GM23338 (cell line): ENCODE measurements around the gene IRF5. TPM values are rescaled to one million over a fixed set of nuclear protein-coding genes. Genes with fewer than 3 reads are reported as not detected.

Source experiments
- ATAC-seq: fragments of 200-7000 bp; cut with Tn5 transposase; 3 replicates; pipeline ENCODE4 v1.9.1; 2020
- DNase-seq: peaks from one replicate; pipeline ENCODE4 v3.0.0-alpha.2; 2015; ENCODE audit warnings: low spot score
- H2AFZ ChIP-seq: fragments of 200-600 bp; sonication (generic); 2 replicates; pipeline ENCODE4 v1.8.0; 2016; ENCODE audit warnings: antibody characterized with exemption, mild to moderate bottlenecking, moderate library complexity
- H3F3A ChIP-seq: fragments of 200-600 bp; sonication (generic); replicated peaks from 2 replicates; pipeline ENCODE4 v1.8.0; 2017; ENCODE audit warnings: antibody characterized with exemption, mixed run types, low read depth
- H3K27ac ChIP-seq: fragments of 200-600 bp; sonication (generic); 2 replicates; pipeline ENCODE4 v1.6.1; 2016; ENCODE audit warnings: low read depth
- H3K27me3 ChIP-seq: fragments of 200-600 bp; sonication (generic); 2 replicates; pipeline ENCODE4 v1.8.0; 2016; ENCODE audit warnings: mild to moderate bottlenecking, mixed run types, moderate library complexity; ENCODE audit not compliant: insufficient read depth
- H3K36me3 ChIP-seq: fragments of 200-600 bp; sonication (generic); 2 replicates; pipeline ENCODE4 v1.8.0; 2016; ENCODE audit warnings: mild to moderate bottlenecking; ENCODE audit not compliant: insufficient read depth
- H3K4me1 ChIP-seq: fragments of 200-600 bp; sonication (generic); 2 replicates; pipeline ENCODE4 v1.8.0; 2016; ENCODE audit warnings: mild to moderate bottlenecking, moderate library complexity; ENCODE audit not compliant: insufficient read depth
- H3K4me2 ChIP-seq: fragments of 200-600 bp; sonication (generic); 2 replicates; pipeline ENCODE4 v1.7.1; 2017; ENCODE audit warnings: mixed run types
- H3K4me3 ChIP-seq: fragments of 200-600 bp; sonication (generic); 2 replicates; pipeline ENCODE4 v1.6.1; 2016; ENCODE audit warnings: mixed run types
- H3K79me2 ChIP-seq: fragments of 200-600 bp; sonication (generic); replicated peaks from 2 replicates; pipeline ENCODE4 v1.8.0; 2017; ENCODE audit warnings: mild to moderate bottlenecking; ENCODE audit not compliant: insufficient read depth
- H3K9me2 ChIP-seq: fragments of 200-600 bp; sonication (generic); 2 replicates; pipeline ENCODE4 v1.8.0; 2017; ENCODE audit not compliant: insufficient read depth
- H4K20me1 ChIP-seq: fragments of 200-600 bp; sonication (generic); replicated peaks from 2 replicates; pipeline ENCODE4 v1.8.0; 2017; ENCODE audit warnings: mild to moderate bottlenecking; ENCODE audit not compliant: insufficient read depth
- H3K27ac Mint-ChIP-seq: 2 replicates; pipeline ENCODE4 v1.8.0; 2020; ENCODE audit warnings: inconsistent platforms, mild to moderate bottlenecking, moderate library complexity, mixed read lengths
- H3K27me3 Mint-ChIP-seq: 3 replicates; pipeline ENCODE4 v1.8.0; 2022; ENCODE audit warnings: low read depth, mild to moderate bottlenecking, moderate library complexity, mixed read lengths, inconsistent platforms; ENCODE audit not compliant: insufficient read depth, poor library complexity
- H3K36me3 Mint-ChIP-seq: 3 replicates; pipeline ENCODE4 v1.8.0; 2021; ENCODE audit warnings: low read depth, mild to moderate bottlenecking, inconsistent platforms, moderate library complexity, mixed read lengths
- H3K4me1 Mint-ChIP-seq: 3 replicates; pipeline ENCODE4 v1.8.0; 2020; ENCODE audit warnings: mild to moderate bottlenecking, inconsistent platforms, mixed read lengths
- H3K4me3 Mint-ChIP-seq: 3 replicates; pipeline ENCODE4 v1.8.0; 2021; ENCODE audit warnings: moderate library complexity, mild to moderate bottlenecking, inconsistent platforms, mixed read lengths
- H3K9me3 Mint-ChIP-seq: 3 replicates; pipeline ENCODE4 v1.8.0; 2020; ENCODE audit warnings: moderate library complexity, mild to moderate bottlenecking, inconsistent platforms, mixed read lengths
- CREB1 ChIP-seq: fragments of 250-450 bp; sonication (Bioruptor Pico); IDR thresholded peaks from 2 replicates; pipeline ENCODE4 v1.5.0; 2020; ENCODE audit warnings: low read depth, mild to moderate bottlenecking, moderate library complexity
- EZH2 ChIP-seq: fragments of 200-600 bp; sonication (generic); IDR thresholded peaks from one replicate; pipeline ENCODE4 v1.8.0; 2017; ENCODE audit warnings: antibody characterized with exemption, mild to moderate bottlenecking, low read depth; ENCODE audit not compliant: unreplicated experiment
- EZH2phosphoT487 ChIP-seq: fragments of 200-600 bp; sonication (generic); IDR thresholded peaks from one replicate; pipeline ENCODE4 v1.8.1; 2018; ENCODE audit warnings: antibody characterized with exemption; ENCODE audit not compliant: unreplicated experiment
- JUNB ChIP-seq: IDR thresholded peaks from one replicate; pipeline ENCODE4 v1.6.1; 2016; ENCODE audit warnings: antibody characterized with exemption; ENCODE audit not compliant: unreplicated experiment
- NANOG ChIP-seq: IDR thresholded peaks from 2 replicates; pipeline ENCODE4 v1.6.1; 2016; ENCODE audit warnings: antibody characterized with exemption, borderline replicate concordance
- ZNF114 ChIP-seq: fragments of 250-450 bp; sonication (Bioruptor Pico); IDR thresholded peaks from 2 replicates; pipeline ENCODE4 v1.5.0; 2020; ENCODE audit warnings: mild to moderate bottlenecking, moderate library complexity
- ZNF331 ChIP-seq: fragments of 250-450 bp; sonication (Bioruptor Pico); IDR thresholded peaks from 2 replicates; pipeline ENCODE4 v1.5.0; 2020; ENCODE audit warnings: low read depth, mild to moderate bottlenecking, moderate library complexity
- ZNF462 ChIP-seq: fragments of 250-450 bp; sonication (Bioruptor Pico); IDR thresholded peaks from 2 replicates; pipeline ENCODE4 v1.5.0; 2020; ENCODE audit warnings: mild to moderate bottlenecking, moderate library complexity
- polyA plus RNA-seq: library from polyadenylated mRNA; unstranded; fragments of >200 nt; fragmentation: Nextera tagmentation; extraction: Ambion mirVana; gene quantifications from 2 replicates; pipeline ENCODE4 v1.2.1, GENCODE V29; 2016
- total RNA-seq: library from RNA; depleted of rRNA; stranded (reverse); fragments of >200 nt; shearing (Covaris generic); gene quantifications from 2 replicates; pipeline ENCODE4 v1.2.3, GENCODE V29; 2014
- TF ChIP-seq, protein P1 (sequence below): IDR thresholded peaks from 2 replicates; pipeline ENCODE4 v1.6.1; 2016; ENCODE audit warnings: antibody characterized with exemption
- TF ChIP-seq, protein P2 (sequence below), 2 experiments: fragments of 200-600 bp in 1 of 2; sonication (generic) in 1 of 2; conservative IDR thresholded peaks; 2 replicates each; pipeline versions ENCODE4 v1.5.1 to v1.6.1; 2016 to 2017; ENCODE audit warnings: antibody characterized with exemption in 2 of 2, low read depth in 2 of 2, mild to moderate bottlenecking in 2 of 2, moderate library complexity in 1 of 2

The IRF5 gene
- total and polyA plus RNA-seq, 2 experiments from 2014 or later: 0.37 to 3.7 TPM

GRCh38 chr7:128944487-128945236 is 6.9 kb downstream of the IRF5 start (continued):
- TF ChIP-seq ZNF462 (CRISPR knock-in tag) (no peak), ZNF331 (CRISPR knock-in tag) (no peak), JUNB (no peak)

- Histone ChIP-seq H2AFZ (no peak overlapping the region), H4K20me1 (no peaks in the 10 kb centered on the region), H3K4me3 (no peak overlapping the region), H3K4me2 (no peak overlapping the region), H3F3A (no peaks in the 10 kb centered on the region), H3K9me2 (no peaks in the 10 kb centered on the region), H3K27me3 (0 out of 2 replicates have a peak, but pooled peaks cover 3% of the 10 kb centered on the region), H3K27ac (no peak overlapping the region), H3K36me3 (no peaks in the 10 kb centered on the region), H3K79me2 (no peaks in the 10 kb centered on the region), H3K4me1 (no peaks in the 10 kb centered on the region)
- H3K27me3 Mint-ChIP-seq: peaks cover 27% of the 10 kb centered on the region
- DNase-seq (no peak), ATAC-seq (no peak)
- no peaks in the 10 kb centered on the region for H3K9me3 Mint-ChIP-seq
- H3K27ac Mint-ChIP-seq: no peak overlapping the region
- TF ChIP-seq, protein P1, sequence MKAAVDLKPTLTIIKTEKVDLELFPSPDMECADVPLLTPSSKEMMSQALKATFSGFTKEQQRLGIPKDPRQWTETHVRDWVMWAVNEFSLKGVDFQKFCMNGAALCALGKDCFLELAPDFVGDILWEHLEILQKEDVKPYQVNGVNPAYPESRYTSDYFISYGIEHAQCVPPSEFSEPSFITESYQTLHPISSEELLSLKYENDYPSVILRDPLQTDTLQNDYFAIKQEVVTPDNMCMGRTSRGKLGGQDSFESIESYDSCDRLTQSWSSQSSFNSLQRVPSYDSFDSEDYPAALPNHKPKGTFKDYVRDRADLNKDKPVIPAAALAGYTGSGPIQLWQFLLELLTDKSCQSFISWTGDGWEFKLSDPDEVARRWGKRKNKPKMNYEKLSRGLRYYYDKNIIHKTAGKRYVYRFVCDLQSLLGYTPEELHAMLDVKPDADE: no peak
- TF ChIP-seq CREB1 (CRISPR knock-in tag) (no peak), EZH2phosphoT487 (no peak), ZNF114 (CRISPR knock-in tag) (no peak), NANOG (no peak), JUNB (no peak), EZH2 (no peak)
- TF ChIP-seq, protein P2, sequence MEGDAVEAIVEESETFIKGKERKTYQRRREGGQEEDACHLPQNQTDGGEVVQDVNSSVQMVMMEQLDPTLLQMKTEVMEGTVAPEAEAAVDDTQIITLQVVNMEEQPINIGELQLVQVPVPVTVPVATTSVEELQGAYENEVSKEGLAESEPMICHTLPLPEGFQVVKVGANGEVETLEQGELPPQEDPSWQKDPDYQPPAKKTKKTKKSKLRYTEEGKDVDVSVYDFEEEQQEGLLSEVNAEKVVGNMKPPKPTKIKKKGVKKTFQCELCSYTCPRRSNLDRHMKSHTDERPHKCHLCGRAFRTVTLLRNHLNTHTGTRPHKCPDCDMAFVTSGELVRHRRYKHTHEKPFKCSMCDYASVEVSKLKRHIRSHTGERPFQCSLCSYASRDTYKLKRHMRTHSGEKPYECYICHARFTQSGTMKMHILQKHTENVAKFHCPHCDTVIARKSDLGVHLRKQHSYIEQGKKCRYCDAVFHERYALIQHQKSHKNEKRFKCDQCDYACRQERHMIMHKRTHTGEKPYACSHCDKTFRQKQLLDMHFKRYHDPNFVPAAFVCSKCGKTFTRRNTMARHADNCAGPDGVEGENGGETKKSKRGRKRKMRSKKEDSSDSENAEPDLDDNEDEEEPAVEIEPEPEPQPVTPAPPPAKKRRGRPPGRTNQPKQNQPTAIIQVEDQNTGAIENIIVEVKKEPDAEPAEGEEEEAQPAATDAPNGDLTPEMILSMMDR (conservative IDR thresholded peaks at IDR 0.05; ENCODE audit: low read depth in 2 of 2): no peak
- H3K4me1 Mint-ChIP-seq: peaks cover 12% of the 10 kb centered on the region; the same call in 2 of the 3 replicates
- no peaks in the 10 kb centered on the region for H3K36me3 Mint-ChIP-seq
- no peak overlapping the region for H3K4me3 Mint-ChIP-seq
These were observed 8.1 kb downstream of the IRF5 start for GRCh38 chr7:128945668-128946366.
